Breast epithelium (tissue), 4 donors: Measurements from ENCODE around the gene MTOR. TPM values are rescaled to one million over a fixed set of nuclear protein-coding genes. Genes with fewer than 3 reads are reported as not detected.

Source experiments
- DNase-seq, 2 donors: peaks; one replicate each; pipeline ENCODE4 v3.0.0-alpha.2; 2019; ENCODE audit warnings: low spot score in 2 of 2
- H3K27ac ChIP-seq, 2 donors: fragments of 200-600 bp; sonication (generic) in 1 of 2; one replicate each; pipeline ENCODE4 v1.5.1; 2016 to 2019; ENCODE audit warnings: mild to moderate bottlenecking in 1 of 2
- H3K27me3 ChIP-seq, 2 donors: fragments of 200-600 bp; sonication (generic) in 1 of 2; one replicate each; pipeline versions ENCODE4 v1.5.1 to v1.6.0; 2017 to 2019; ENCODE audit warnings: control low read depth in 1 of 2, mild to moderate bottlenecking in 1 of 2
- H3K36me3 ChIP-seq: fragments of 200-600 bp; one replicate; pipeline ENCODE4 v1.5.1; 2019
- H3K4me1 ChIP-seq, 2 donors: fragments of 200-600 bp; sonication (generic); one replicate each; pipeline ENCODE4 v1.5.1; 2016 to 2019; ENCODE audit warnings: control low read depth in 1 of 2
- H3K4me3 ChIP-seq, 3 donors: fragments of 200-600 bp; sonication (generic); 1 replicate in 2 of 3; 2 replicates in 1 of 3; pipeline ENCODE4 v1.5.1; 2016 to 2019; ENCODE audit warnings: mild to moderate bottlenecking in 3 of 3, moderate library complexity in 2 of 3
- H3K9me3 ChIP-seq, 2 donors: fragments of 200-600 bp; sonication (generic) in 1 of 2; one replicate each; pipeline ENCODE4 v1.5.1; 2016 to 2019; ENCODE audit warnings: control low read depth in 1 of 2
- POLR2A ChIP-seq: fragments of 450-650 bp; IDR thresholded peaks from one replicate; pipeline ENCODE4 v1.6.1; 2016; ENCODE audit warnings: antibody characterized with exemption, mild to moderate bottlenecking, moderate library complexity
- POLR2AphosphoS5 ChIP-seq, 3 donors: sonication (generic); formaldehyde crosslinking; IDR thresholded peaks; one replicate each; pipeline ENCODE4 v1.6.1; 2017; ENCODE audit warnings: antibody characterized with exemption in 3 of 3
- intact Hi-C: fragments of 100-400 bp; cut with DNase I; formaldehyde crosslinking; loops from one replicate; pipeline ENCODE4 v1.15.1; 2023; ENCODE audit warnings: low total_unique reads
- total RNA-seq, 3 donors: library from RNA; depleted of rRNA; stranded (reverse); fragments of >200 nt; gene quantifications; one replicate each; pipeline ENCODE4 v1.1.0, GENCODE V29; 2016
- TF ChIP-seq, protein P1 (sequence below), 3 donors: fragments of 450-650 bp; IDR thresholded peaks; one replicate each; pipeline ENCODE4 v1.5.1; 2016 to 2017; ENCODE audit warnings: antibody characterized with exemption in 3 of 3, mild to moderate bottlenecking in 3 of 3, moderate library complexity in 3 of 3

MTOR gene
- total RNA-seq, 3 donors from 2014 or later, result 36.8 to 48.4 (median 46.5) TPM

DNA sequence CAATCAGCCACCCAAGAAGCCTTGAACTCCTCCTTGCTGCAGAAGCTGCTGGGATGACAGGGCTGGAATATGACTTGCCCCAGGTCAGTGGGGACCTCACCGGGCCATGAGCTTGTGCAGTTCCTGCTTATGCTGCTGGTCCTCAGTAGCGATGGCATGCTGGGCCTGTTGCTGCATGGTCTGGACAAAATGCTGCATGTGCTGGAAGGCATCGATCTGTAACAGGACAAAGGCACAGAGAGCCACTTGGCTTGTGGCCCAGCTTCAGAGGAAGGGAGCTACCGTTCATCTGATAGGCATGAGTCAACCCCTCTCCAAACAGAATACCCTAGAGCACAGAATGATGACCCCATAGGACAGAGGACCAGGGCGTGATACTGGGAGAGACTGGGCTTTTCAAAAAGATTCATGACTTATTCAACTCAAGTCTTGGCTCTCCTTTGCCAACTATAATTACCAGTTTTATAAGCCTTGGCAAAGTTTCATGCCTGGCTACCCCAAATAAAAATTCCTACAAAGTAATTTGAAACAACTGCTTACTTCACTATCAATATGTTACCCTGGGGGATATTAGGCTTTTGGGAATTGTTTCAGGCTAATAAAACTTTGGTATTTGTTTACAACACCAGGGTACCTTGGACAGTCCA, 128.0 kb downstream of the MTOR start:
- intact Hi-C loops, result no loop called here
- H3K27ac ChIP-seq, result peak overlapping the region; percentile 50 to 66
- TF ChIP-seq, protein P1, sequence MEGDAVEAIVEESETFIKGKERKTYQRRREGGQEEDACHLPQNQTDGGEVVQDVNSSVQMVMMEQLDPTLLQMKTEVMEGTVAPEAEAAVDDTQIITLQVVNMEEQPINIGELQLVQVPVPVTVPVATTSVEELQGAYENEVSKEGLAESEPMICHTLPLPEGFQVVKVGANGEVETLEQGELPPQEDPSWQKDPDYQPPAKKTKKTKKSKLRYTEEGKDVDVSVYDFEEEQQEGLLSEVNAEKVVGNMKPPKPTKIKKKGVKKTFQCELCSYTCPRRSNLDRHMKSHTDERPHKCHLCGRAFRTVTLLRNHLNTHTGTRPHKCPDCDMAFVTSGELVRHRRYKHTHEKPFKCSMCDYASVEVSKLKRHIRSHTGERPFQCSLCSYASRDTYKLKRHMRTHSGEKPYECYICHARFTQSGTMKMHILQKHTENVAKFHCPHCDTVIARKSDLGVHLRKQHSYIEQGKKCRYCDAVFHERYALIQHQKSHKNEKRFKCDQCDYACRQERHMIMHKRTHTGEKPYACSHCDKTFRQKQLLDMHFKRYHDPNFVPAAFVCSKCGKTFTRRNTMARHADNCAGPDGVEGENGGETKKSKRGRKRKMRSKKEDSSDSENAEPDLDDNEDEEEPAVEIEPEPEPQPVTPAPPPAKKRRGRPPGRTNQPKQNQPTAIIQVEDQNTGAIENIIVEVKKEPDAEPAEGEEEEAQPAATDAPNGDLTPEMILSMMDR (IDR thresholded peaks at IDR 0.05), result no peak
- TF ChIP-seq POLR2AphosphoS5 (IDR thresholded peaks at IDR 0.05) (no peak), POLR2A (no peak)
- DNase-seq, result peak in 1 of 2 donors; percentile 66
- H3K9me3 ChIP-seq, result no peaks in the 10 kb centered on the region
- no peak overlapping the region for H3K4me3 ChIP-seq
- H3K4me1 ChIP-seq, result peaks cover 0 to 7% of the 10 kb centered on the region in 2 donors
- H3K36me3 ChIP-seq, result no peaks in the 10 kb centered on the region
- no peaks in the 10 kb centered on the region for H3K27me3 ChIP-seq

DNA sequence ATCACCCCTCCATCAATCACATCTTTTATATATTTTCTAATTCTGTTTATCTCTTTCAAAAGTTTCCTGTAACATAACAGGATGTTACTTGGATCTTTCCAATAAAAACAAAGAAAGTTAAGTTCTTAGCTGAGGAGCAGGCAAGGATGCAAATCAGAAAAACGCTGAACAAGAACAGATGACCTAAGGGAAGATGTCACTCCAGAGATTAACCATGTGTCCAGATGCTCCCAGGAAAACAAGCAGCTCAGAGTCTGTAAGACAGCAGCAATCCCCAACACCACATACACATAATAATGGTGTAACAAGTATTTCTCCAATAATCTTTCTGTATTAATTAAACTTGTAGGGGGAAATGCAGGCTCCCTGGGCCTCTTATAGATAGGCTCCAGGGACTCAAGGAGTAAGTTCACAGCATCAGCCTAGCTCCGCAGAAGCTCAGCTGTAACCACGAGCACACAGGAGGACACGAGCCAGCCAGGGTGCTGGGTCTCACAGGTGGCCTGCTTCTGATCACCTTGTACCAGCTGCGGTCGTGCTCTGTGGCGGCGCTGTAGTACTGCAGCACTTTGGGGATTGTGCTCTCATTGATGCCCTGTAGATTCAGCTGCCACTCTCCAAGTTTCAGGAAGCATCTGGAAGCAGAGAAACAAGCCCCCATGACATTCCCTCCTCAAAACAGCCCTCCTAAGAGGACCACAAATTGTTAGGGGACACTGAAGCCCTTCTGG, 129.6 kb downstream of the MTOR start:
- DNase-seq, result no peak
- Histone ChIP-seq H3K27ac (peak overlapping the region; percentile 38 to 66), H3K4me3 (no peak overlapping the region), H3K27me3 (no peaks in the 10 kb centered on the region), H3K36me3 (peaks cover 5% of the 10 kb centered on the region), H3K9me3 (no peaks in the 10 kb centered on the region), H3K4me1 (no peaks in the 10 kb centered on the region)
- intact Hi-C loops, result no loop called here
- no peak for TF ChIP-seq POLR2AphosphoS5 (IDR thresholded peaks at IDR 0.05)
- TF ChIP-seq, protein P1 (IDR thresholded peaks at IDR 0.05), result no peak
- no peak for TF ChIP-seq POLR2A

DNA sequence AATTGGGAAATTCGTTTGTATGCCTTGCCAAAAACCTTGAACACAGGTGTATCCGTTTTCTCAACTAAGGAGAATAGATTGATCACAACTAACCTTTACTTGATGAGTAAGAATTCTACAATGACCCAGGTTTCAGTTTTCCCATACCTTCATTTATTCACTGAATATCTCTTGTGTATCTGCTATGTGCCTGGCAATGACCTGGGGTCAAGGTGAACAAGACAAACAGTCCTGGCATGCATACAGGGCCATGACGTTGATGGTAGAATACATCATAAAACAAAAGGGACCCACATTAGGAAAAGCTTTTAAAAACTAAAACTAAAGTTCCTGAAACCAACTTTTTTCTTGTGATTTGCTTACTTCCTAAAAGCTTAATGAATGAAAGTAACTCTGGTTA, 130.5 kb downstream of the MTOR start:
- DNase-seq, result no peak
- Histone ChIP-seq H3K9me3 (no peaks in the 10 kb centered on the region), H3K27ac (peak overlapping the region; percentile 66 to 72), H3K4me3 (no peak overlapping the region), H3K27me3 (no peaks in the 10 kb centered on the region), H3K4me1 (no peaks in the 10 kb centered on the region), H3K36me3 (peaks cover 5% of the 10 kb centered on the region)
- no peak for TF ChIP-seq POLR2AphosphoS5 (IDR thresholded peaks at IDR 0.05)
- intact Hi-C loops, result no loop called here

DNA sequence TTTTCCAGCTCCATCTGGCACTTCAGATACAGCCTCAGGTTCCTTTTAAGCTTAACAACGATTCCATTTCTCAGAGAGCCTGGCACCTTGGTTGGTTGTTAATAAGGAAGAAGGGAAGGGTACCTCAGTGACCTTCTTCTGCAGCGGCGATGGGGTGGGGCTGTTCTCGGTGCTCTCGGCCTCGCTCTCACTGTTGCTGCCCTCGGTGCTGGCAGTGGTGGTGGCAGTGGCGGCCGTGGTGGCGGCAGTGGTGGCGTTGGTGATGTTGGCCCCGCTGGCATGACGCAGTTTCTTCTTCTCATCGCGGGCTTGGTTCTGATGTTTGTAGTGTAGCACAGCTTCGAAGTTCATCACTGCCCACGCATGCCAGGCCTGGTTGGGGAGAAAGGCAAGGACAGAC, 131.9 kb downstream of the MTOR start:
- TF ChIP-seq POLR2AphosphoS5 (IDR thresholded peaks at IDR 0.05), result no peak
- TF ChIP-seq, protein P1 (IDR thresholded peaks at IDR 0.05), result no peak
- TF ChIP-seq POLR2A, result no peak
- Histone ChIP-seq H3K4me3 (no peak overlapping the region), H3K27me3 (no peaks in the 10 kb centered on the region), H3K4me1 (no peaks in the 10 kb centered on the region), H3K36me3 (peaks cover 5% of the 10 kb centered on the region), H3K9me3 (no peaks in the 10 kb centered on the region), H3K27ac (peak overlapping the region in 1 of 2 donors; percentile 0)
- no peak for DNase-seq
- intact Hi-C loops, result no loop called here

DNA sequence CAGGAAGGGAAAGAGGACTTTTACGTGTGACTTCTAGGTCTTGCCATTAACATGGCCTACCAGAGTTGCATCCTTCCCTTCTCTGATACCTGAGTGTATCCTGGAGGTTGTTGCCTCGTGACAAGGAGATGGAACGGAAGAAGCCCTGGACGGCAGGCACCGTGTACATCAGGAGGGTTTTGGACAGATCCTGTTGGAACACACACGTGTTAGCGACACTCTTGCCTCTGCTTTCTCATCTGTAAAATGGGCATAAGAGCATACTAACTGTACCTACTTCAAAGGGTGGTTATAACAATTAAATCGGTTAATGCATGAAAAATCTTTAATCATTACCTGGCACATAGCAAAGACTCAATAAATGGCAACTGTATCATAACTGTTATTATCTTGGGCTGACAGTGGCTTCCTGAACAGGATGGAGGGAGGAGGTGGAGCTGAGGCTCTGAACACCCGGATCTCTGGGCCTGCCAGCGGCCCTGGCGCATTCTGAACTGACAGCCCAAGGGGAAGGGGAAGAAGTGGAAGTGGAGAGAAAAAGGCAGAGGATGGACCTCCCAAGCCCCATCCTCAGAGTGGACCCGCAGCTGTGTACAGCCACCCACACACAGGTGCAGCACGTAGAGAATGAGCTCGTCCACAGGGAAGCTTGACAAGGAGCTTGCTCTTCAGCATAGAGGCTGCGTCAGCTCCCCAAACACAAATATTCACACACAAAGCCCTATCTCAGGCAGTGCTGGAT, 132.5 kb downstream of the MTOR start:
- H3K4me1 ChIP-seq, result no peaks in the 10 kb centered on the region
- intact Hi-C loops, result no loop called here
- no peak for DNase-seq
- H3K4me3 ChIP-seq, result no peak overlapping the region
- TF ChIP-seq POLR2A (no peak), POLR2AphosphoS5 (IDR thresholded peaks at IDR 0.05) (no peak)
- TF ChIP-seq, protein P1 (IDR thresholded peaks at IDR 0.05), result no peak
- H3K27me3 ChIP-seq, result no peaks in the 10 kb centered on the region
- H3K36me3 ChIP-seq, result peaks cover 10% of the 10 kb centered on the region
- H3K27ac ChIP-seq, result peak overlapping the region in 1 of 2 donors; percentile 0
- H3K9me3 ChIP-seq, result no peaks in the 10 kb centered on the region
